GM12878 (cell line): ENCODE data around the gene SIK2.
"Not testable (repeated sequence)": the region's sequence is repeated elsewhere in the genome, so short reads cannot be mapped to it uniquely, and the experiment has no call there.

ENCODE experiments used
- BCL11A ChIP-seq: IDR thresholded peaks from 2 replicates; pipeline ENCODE4 v1.6.1; 2011; ENCODE audit warnings: low read depth, low read length
- CREB1 ChIP-seq: IDR thresholded peaks from 2 replicates; pipeline ENCODE4 v1.6.1; 2012; ENCODE audit warnings: low read depth, mild to moderate bottlenecking, inconsistent platforms
- CTCF ChIP-seq, 3 experiments: IDR thresholded peaks in 2 of 3; conservative IDR thresholded peaks in 1 of 3; 2 replicates each; pipeline ENCODE4 v1.5.1; 2011; ENCODE audit warnings: low read depth in 3 of 3, low read length in 3 of 3, mild to moderate bottlenecking in 3 of 3, control low read depth in 2 of 3, moderate library complexity in 2 of 3, inconsistent platforms in 1 of 3, mixed read lengths in 1 of 3; ENCODE audit not compliant: control insufficient read depth in 2 of 3, insufficient read depth in 1 of 3; ENCODE audit errors: extremely low read depth in 1 of 3
- ESRRA ChIP-seq: IDR thresholded peaks from 2 replicates; pipeline ENCODE4 v1.6.1; 2012; ENCODE audit warnings: mild to moderate bottlenecking, low read length, improper control_type of control experiment
- GABPA ChIP-seq: IDR thresholded peaks from 2 replicates; pipeline ENCODE4 v1.6.1; 2014; ENCODE audit warnings: antibody characterized with exemption, low read depth, mild to moderate bottlenecking, inconsistent platforms
- MAX ChIP-seq: IDR thresholded peaks from 2 replicates; pipeline ENCODE4 v1.6.1; 2012; ENCODE audit warnings: low read depth, low read length, improper control_type of control experiment
- MXI1 ChIP-seq: fragments of 150-350 bp; IDR thresholded peaks from 2 replicates; pipeline ENCODE4 v1.6.1; 2011; ENCODE audit warnings: low read depth, mild to moderate bottlenecking, inconsistent platforms, low read length, improper control_type of control experiment
- POLR2A ChIP-seq: IDR thresholded peaks from 2 replicates; pipeline ENCODE4 v1.6.1; 2011; ENCODE audit warnings: low read depth, mild to moderate bottlenecking, low read length
- POLR2AphosphoS2 ChIP-seq: IDR thresholded peaks from 2 replicates; pipeline ENCODE4 v1.6.1; 2011; ENCODE audit warnings: low read depth, mild to moderate bottlenecking, low read length, improper control_type of control experiment, moderate library complexity
- SIN3A ChIP-seq: IDR thresholded peaks from 2 replicates; pipeline ENCODE4 v1.6.1; 2012; ENCODE audit warnings: low read depth, low read length, improper control_type of control experiment
- SUPT20H ChIP-seq: IDR thresholded peaks from 2 replicates; pipeline ENCODE4 v1.6.1; 2011; ENCODE audit warnings: low read depth, mild to moderate bottlenecking, low read length, moderate library complexity, borderline replicate concordance; ENCODE audit not compliant: control insufficient read depth
- TAF1 ChIP-seq: IDR thresholded peaks from 2 replicates; pipeline ENCODE4 v1.6.1; 2011; ENCODE audit warnings: mild to moderate bottlenecking, low read depth, low read length, borderline replicate concordance
- YY1 ChIP-seq: IDR thresholded peaks from 2 replicates; pipeline ENCODE4 v1.6.1; 2011; ENCODE audit warnings: low read depth, mild to moderate bottlenecking, low read length
- ZNF274 ChIP-seq: IDR thresholded peaks from one replicate; pipeline ENCODE4 v1.8.0; 2011; ENCODE audit not compliant: insufficient read length, insufficient read depth

GRCh38 chr11:111717660-111718059 lies 115.4 kb downstream of the SIK2 start:
- not testable (repeated sequence) for TF ChIP-seq MXI1; SUPT20H; CTCF (IDR thresholded peaks at IDR 0.05 in 2 of 3, conservative IDR thresholded peaks at IDR 0.05 in 1 of 3; ENCODE audit: control insufficient read depth in 2 of 3, extremely low read depth in 1 of 3, insufficient read depth in 1 of 3, low read depth in 3 of 3, low read length in 3 of 3); SIN3A; YY1; ZNF274; POLR2AphosphoS2; GABPA; CREB1; BCL11A; POLR2A; MAX; TAF1; ESRRA
